Hematopoietic multipotent progenitor cell treated with erythropoietin and hydrocortisone succinate and interleukin-3 and kit ligand, for 8 days (in vitro differentiated cells): Measurements from ENCODE around the gene MED13L.
"Not testable (repeated sequence)": the region's sequence is repeated elsewhere in the genome, so short reads cannot be mapped to it uniquely, and the experiment has no call there.

Source experiments
- DNase-seq: peaks from one replicate; pipeline ENCODE4 v3.0.0-alpha.2; 2015

Gene MED13L

DNA sequence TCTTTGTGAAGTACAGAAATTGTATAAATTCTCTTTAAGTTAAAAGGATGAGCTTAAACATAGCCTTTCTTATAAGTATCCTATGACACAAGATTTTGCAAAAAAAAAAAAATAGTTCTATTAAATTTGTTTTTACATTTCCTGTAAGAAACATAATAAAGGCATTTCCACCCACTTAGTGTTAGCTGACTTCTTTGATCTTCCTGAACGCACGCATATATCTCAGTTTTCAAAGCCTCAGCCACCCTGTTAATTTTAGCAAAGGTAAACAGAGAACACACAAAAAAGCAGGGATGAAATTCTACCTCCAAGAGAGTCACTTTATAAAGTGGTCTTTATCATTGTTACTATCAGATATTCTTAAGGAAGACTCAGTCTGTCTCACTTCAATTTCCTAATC, 277.9 kb downstream of the MED13L start:
- DNase-seq, result no peak

DNA sequence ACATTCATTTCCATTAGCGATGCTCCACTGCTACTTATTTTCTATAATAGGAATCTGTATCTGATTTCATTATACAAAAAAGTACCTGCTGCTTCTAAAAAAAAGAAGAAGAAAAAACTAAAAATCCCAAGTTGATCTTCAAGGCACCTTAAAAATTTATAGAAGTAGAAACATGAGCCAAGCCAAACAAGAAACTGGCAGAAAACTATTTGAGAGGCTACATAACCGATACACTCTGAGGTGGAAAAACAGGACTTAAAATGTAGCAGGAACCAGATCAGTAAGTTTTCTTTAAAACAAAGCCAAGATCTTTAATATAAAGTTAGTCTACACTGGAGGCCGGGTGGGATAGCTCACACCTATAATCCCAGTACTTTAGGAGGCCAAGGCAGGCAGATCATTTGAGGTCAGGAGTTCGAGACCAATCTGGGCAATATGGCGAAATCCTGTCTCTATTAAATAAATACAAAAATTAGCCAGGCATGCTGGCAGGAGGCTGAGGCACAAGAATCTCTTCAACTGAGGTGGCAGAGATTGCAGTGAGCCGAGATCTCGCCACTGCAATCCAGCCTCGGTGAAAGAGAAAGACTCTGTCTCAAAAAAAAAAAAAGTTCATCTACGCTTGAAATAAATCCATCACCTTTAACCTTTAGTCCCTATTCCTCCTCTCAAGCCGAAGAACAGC, 278.6 kb downstream of the MED13L start:
- no peak for DNase-seq

DNA sequence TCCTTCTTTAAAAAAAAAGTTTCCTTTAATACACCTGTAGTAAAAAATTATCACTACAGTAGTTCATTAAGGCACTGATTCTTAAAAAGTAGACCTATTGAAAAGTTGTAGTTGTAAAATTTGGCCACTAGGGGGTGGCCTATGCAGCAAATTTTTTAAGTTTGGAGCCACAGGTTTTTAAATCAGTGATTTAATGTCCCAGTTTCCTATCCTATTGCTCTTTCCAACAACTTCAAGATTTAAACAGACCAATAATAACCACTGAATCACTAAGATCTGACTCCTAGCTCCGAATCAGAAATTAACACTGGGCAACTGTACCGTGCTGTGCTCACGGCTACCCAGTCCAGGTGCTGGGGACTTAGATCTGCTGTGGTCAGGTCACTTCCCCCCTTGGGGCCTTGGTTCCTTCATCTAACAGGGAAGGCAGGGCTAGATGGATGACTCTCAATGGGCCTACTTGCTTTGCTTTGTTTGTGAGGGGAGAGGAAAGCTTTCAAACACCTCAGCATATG, 279.3 kb downstream of the MED13L start:
- DNase-seq, result peak; percentile 51

DNA sequence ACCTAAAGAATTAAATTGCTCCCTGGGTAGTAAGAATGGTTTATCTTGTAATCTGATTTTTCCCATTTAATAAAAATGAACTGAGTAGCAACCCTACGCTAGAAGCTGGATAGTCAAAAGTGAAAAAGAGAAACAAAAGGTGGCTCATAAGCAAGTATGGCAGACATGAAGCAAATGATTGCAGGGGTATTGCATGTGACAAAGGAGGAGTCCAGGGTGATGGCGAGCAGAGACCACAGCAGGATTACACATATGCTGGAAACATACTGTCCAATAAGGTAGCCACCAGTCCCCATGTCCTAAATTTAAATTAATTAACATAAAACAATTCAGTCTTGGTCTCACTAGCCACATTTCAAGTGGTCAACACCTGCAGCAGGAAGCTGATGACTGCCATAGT, 283.8 kb downstream of the MED13L start:
- DNase-seq, result no peak

DNA sequence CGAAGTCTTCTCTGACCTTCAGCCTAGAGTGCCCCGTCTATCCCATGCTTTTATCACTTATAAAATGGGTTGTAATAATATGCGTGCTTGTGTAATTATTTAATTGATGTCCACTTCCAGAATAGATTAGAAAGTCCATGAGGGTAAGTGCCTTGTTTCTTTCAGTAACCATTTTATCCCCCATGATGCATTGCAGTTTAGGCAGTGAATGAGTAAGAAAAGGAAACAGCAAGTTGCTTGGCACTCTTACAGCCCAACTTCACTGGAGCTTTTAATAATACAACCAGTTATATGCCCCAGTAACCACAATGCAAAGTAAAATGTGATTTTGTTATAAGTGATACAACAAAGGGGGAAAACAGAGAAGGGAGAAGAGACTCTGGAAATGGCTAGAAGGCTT, 287.3 kb downstream of the MED13L start:
- no peak for DNase-seq

DNA sequence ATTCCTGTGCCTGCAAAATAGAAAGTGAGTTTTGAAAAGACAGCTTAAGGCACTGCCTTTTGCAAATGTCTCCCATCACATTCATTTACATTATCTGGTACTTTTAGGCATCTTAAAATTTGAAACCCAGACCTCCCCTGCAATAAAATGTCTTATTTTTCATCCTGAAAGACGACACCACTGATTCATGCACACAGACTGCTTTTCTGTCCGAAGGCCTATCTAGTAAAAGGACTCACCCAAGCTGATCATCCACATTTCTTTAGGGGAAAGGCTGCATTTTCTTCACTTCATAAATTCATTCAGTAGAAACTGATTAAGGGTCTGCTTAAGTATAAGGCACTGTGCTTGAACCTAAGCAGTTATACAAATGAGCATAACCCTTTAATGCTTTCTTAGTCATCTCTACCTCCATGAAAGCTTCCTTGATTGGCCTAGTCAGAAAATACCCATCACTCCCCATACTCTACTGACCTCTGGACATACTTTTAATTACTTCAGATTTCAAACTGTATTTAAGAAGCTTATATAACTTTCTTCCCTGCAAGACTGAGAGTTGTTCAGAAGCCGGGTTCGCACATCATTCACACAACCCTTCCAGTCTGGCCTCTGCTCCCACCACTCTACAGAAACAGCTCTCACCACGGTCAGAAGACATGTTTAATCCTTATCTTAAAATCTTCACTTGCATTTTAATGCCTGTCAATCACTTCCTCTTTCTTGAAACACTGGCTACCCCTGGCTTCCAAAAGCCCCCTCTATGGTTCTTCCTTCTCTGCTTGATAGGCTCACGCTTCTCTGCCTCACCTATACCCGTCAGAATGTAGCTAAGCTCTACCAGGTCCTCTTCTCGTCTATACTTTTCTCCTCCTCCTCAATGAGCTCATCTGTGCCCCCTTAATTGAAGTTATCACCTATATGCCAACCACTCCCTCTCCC, 288.6 kb downstream of the MED13L start:
- DNase-seq, result no peak

DNA sequence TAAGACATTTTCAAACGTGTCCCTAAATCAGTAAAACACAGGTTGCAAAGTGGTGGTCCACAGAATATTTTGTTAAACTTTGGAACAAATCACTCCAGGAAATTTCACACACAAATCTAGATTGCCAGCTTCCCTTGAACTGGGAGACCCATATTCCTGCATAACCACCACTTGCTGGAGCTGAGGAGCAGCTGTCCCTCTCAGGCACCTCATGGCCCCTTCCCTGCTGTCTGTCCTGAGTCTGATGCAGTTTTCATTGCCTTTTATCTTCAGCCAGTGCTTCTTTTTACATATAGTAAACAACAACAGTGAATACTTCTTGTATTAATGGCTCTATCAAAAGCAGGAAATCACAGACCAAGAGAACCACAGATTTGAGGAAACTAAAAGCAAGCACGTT, 289.3 kb downstream of the MED13L start:
- no peak for DNase-seq

DNA sequence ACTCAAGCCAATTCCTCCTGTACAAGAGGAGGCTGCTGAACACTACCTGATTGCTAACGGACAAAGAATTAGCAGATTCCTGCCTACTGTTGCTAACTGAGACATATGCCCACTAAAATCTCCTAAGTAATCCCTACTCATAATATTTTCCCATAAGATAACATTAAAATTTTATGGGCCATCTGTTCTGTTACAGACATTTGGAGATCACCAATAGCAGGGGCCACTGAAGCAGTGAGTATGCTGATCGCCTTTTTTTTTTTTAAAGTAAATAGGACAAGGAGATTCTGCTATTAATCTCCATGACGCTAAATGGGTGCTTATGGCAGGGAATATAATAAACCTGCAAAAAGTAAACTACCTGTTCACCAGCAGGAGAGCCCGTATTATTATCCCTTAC, 292.9 kb downstream of the MED13L start:
- DNase-seq, result no peak

DNA sequence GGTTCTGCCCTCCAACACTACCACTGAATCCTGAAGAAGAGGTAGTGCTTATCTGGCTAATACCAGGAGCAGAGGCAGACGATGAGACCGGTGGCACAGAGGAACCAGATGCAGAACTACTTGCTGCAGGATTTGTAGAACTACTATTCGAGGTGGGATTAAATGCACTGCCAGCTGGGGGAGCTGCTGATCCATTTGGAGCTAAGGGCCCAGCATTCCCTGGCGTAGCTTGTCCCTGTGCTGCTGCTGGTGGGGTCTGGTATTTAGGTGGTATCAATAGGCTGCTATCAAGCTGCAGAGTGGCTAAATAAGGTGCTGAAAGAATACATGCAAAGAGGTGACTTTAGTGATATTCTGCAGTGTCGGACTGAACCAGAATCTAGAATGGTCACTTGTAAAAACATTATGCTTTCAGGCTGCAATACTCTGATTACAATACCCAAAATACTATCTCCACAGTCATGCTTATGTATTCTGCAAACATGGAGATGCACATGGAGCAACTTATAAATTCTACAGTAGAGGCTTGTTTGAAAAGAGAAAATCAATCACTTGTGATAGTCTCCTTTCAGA, 294.2 kb downstream of the MED13L start:
- DNase-seq, result peak; percentile 33

DNA sequence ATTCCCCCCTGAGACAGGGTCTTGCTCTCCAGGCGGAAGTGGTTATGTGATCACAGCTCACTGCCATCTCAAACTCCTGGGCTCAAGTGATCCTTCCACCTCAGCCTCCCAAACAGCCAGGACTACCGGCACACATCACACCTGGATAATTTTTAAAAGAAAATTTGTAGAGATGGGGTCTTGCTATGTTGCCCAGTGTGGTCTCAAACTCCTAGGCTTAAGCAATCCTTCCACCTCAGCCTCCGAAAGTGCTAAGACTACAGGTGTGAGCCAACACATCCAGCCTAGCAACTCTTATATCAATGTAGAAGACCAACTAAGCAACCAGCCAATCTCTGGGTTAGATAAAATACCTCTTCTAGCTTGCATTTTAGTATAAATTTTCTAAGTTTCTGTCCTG, 297.2 kb downstream of the MED13L start:
- DNase-seq, result no peak

DNA sequence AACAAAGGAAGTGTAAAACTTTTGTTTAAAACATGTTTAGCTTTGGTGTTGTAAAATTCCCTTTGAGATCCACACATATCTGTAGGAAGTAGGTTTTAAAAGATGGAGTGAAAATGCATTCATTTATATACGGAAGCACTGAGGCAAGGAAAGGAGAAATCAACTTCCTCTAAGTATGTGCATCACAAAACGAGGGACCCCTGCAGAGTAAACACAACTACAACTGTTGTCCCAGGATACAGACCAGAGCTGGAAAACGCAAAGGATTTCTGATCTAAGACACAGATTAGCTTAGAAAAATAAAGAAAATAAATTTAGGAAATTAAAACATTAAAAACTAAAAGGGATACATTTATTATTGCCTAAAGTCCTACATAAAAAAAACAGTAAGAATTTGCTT, 297.6 kb downstream of the MED13L start:
- DNase-seq, result no peak

DNA sequence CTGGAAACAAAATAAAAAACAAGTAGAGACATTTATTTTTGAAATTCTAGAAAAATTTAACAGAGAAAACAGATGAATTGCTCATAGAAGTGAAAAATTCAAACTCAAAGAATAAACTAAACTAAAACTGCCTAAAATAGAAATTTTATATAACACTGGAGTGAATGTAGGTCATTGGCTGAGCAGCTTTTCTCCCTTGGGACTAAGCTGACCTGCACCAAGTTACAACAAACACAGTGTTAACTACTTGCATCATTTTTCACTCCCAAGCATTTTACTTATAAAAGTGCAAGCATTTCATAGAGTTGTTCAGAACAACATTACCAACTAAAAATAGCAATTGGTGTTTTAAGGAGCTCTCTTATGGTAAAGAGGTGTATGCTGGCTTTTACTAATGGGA, 298.1 kb downstream of the MED13L start:
- DNase-seq, result no peak

DNA sequence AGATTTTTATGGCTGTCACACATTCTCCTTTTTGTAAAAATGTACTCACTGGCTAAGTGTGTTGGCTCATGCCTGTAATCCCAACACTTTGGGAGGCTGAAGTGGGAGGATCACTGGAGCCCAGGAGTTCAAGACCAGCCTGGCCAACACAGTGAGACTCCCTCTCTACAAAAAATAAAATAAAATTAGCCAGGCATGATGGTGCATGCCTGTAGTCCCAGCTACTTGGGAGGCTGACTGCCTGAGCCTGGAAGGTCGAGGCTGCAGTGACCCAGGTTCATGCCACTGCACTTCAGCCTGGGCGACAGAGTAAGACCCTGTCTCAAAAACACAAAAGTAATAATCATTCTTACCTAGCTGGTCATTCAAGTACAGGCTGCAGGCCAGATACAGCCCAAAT, 300.7 kb downstream of the MED13L start:
- DNase-seq, result not testable (repeated sequence)

DNA sequence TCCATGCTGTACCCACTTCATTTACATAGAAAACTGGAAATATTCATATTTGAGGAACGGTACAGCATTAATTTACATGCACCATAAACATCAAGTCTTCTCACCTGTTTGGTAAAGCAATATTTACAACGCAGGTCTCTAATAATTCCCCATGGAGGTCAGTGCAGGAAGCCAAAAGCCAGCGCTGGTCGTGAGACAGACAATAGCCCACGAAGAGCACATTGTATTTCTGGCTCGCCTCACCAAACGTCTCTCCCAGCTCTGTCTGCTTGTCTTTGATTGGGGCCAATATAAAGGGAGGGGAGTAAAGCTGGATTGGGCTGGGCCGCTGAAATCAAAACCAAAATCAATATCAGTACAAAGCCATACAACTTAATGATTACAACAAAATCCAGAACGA, 302.1 kb downstream of the MED13L start:
- no peak for DNase-seq

DNA sequence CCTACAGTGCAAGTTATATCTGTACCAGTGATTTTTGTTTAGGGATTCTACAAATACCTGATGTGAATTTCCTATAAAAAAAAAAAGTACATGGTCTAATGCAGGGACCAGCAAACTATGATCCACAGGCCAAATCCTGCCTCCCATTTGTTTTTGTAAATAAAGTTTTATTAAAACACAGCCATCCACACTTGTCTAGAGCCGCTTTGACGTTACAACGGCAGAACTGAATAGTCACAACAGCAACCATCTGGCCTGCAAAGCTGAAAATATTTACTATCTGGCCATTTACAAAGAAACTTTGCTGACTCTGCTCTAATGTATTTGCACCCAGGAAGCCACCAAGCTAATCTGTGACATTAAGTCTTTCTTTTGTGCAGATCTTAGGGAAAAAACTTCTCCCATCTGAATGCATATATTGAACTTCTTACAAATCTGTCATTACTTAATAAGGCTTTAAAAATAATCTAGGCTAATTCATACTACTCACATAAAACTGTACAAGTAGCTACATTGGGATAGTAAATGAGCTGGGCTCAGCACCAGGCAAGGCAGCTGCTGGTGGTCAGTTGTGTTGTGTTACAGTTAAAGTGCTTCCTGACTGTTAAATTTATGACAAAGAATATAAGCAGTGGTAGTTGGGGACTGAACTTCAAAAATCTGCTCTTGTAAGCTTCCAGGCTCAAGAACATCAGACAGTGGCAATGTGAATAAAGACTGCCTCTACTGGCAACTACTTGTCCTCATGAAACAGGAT, 303.3 kb downstream of the MED13L start:
- no peak for DNase-seq

DNA sequence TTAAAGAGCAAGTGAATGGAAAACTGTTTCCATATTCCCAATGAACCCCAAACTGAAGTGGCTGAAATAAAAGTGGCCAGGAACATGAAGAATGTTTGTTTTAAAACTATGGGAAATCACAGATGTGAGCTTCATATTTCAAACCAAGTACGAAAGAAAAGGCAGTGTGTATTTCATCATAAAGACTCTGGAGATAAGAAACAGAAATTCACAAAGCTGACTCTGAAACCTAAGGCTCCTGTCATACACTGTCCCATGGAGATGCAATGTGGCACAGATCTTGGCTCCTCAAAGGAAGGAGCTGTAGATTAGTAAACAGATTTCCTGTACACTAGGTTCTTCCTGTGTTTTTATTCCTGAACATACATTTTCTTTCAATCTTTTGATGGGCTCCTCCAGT, 304.4 kb downstream of the MED13L start:
- no peak for DNase-seq

DNA sequence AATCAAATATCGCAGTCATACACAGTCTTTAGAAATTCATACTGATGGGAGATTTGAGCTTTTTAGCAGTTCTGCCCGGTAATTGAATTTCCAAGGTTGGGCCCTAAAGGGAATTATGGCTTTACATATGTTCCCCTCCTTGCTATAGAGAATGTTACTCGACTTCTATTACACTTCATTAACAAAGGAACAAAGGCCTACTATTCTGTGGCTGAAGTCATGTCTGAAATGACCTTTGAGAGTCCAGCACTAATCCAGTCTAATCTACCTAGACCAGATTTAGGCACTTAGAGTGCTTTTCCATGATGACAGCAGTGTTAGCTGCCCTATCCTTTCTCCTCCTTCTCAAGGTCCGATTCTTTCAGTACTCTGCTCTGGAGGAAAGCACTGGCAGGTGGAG, 305.3 kb downstream of the MED13L start:
- DNase-seq, result no peak

DNA sequence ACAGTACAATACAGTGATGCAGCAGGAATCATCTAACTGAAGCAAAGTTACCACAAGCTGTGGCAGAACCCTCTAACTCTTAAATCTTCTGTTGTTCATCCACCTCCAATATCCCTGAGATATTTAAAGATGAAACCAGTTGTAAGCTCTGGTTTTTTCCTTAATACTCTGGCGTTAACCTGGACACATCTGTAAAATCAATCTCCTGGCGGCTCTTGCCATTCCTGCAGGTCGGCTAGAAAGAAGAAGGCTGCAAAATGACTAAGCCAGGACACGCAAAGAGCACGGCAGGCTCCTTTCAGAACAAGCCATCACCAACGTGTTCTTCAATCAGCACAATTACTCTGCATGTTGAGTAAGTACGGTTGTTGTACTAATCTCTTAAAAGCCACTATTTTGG, 309.3 kb downstream of the MED13L start:
- no peak for DNase-seq

DNA sequence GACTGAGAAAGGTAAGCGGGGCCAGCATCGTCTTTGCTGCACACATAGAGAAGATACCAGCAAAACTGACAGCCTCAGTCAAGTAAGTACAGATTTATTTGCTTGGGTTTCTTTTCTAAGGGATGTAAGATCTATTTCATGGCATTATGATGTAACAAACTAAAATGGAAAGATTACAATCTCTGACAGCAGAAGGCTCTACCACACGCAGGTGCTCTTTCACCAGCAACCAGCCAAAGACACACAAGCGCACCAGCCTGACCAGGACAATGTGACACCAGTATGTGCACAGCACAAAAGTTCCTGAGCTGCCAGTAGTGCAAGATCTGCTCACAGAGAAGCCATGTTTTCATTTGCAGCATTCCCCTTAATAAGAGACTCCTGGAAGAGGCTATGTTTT, 311.1 kb downstream of the MED13L start:
- no peak for DNase-seq

DNA sequence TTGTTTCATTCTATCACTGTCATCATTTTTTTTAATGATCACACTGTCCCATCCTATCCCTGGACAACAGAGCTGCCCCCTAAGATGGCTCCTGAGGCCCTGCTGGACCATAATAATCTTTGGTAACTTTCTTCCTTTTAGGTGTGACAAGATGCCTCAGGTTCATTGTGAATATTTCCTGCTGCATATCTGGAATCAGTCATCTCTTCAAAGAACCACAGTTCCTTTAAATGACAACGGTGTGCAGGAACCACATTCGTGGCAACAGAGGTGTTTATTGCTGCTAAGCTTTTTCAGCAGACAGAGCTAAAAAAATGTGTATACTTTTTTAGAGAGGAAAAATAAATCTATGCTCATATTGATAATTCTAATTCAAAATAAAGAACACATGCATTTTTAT, 312.9 kb downstream of the MED13L start:
- no peak for DNase-seq

DNA sequence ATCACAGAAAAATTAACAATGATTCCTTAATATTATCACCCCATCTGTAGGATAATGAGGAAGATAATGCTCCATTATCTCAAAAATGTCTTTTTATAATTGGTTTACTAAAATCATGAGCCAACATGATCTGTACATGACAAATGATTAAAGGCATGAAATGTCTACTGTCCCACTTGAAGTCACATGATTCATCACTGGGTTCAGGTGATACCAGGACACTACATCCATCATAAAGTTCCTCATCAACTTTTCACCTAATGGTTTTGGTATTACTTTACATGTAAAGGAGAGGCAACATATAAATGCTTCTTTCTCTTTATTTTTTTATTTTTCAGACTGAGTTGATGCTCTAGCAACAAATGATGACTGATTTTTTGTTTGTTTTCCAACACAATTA, 313.3 kb downstream of the MED13L start:
- no peak for DNase-seq

DNA sequence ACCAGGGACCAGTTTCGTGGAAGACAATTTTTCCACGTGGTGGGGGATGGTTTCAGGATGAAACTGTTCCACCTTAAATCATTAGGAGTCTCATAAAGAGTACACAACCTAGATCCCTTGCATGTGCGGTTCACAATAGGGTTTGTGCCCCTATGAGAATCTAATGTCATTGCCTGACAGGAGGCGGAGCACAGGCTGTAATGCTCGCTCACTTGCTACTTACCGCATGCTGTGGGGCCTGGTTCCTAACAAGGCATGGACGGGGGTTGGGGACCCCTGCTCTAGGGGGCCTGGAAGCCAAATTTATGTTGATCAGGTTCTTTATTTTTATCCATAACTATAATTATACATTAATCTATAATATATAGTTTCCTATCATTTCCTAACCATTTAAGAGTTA, 315.3 kb downstream of the MED13L start:
- no peak for DNase-seq
